SK-N-SH treated with all-trans-retinoic acid at 6 μM for 48 hours (cell line): Measurements from ENCODE around the gene CACNA1I.

Source experiments
- ATAC-seq: fragments of 200-7000 bp; cut with Tn5 transposase; 3 replicates; pipeline ENCODE4 v1.9.1; 2020; ENCODE audit warnings: mild to moderate bottlenecking, moderate library complexity
- ARNTL ChIP-seq: fragments of 450-650 bp; formaldehyde crosslinking; IDR thresholded peaks from 2 replicates; pipeline ENCODE4 v1.5.0; 2020; ENCODE audit warnings: low read depth, mild to moderate bottlenecking, moderate library complexity, borderline replicate concordance
- BACH2 ChIP-seq: fragments of 250-450 bp; sonication (Bioruptor Pico); IDR thresholded peaks from 2 replicates; pipeline ENCODE4 v1.9.0; 2021; ENCODE audit warnings: mild to moderate bottlenecking, borderline replicate concordance
- CSDC2 ChIP-seq: fragments of 250-450 bp; sonication (Bioruptor Pico); IDR thresholded peaks from 2 replicates; pipeline ENCODE4 v1.5.0; 2020; ENCODE audit warnings: mild to moderate bottlenecking, moderate library complexity
- GLIS3 ChIP-seq: fragments of 250-450 bp; sonication (Bioruptor Pico); IDR thresholded peaks from 2 replicates; pipeline ENCODE4 v1.5.0; 2020; ENCODE audit warnings: mild to moderate bottlenecking, moderate library complexity
- ISL1 ChIP-seq: fragments of 250-450 bp; sonication (Bioruptor Pico); IDR thresholded peaks from 2 replicates; pipeline ENCODE4 v2.1.2; 2022; ENCODE audit warnings: mild to moderate bottlenecking, moderate library complexity
- OSR1 ChIP-seq: fragments of 250-450 bp; sonication (Bioruptor Pico); IDR thresholded peaks from 2 replicates; pipeline ENCODE4 v1.8.0; 2022; ENCODE audit warnings: moderate library complexity, mild to moderate bottlenecking, inconsistent platforms
- PPARA ChIP-seq: fragments of 250-450 bp; sonication (Bioruptor Pico); IDR thresholded peaks from 2 replicates; pipeline ENCODE4 v1.5.0; 2020; ENCODE audit warnings: mild to moderate bottlenecking, borderline replicate concordance
- RARB ChIP-seq: fragments of 250-450 bp; sonication (Bioruptor Pico); IDR thresholded peaks from 2 replicates; pipeline ENCODE4 v1.8.0; 2021; ENCODE audit warnings: mild to moderate bottlenecking, moderate library complexity
- SNAI2 ChIP-seq: fragments of 250-450 bp; sonication (Bioruptor Pico); IDR thresholded peaks from 2 replicates; pipeline ENCODE4 v1.5.0; 2020; ENCODE audit warnings: mild to moderate bottlenecking, moderate library complexity
- TOX ChIP-seq: fragments of 250-450 bp; sonication (Bioruptor Pico); IDR thresholded peaks from 2 replicates; pipeline ENCODE4 v1.8.0; 2021; ENCODE audit warnings: mild to moderate bottlenecking, moderate library complexity, borderline replicate concordance
- ZC3H10 ChIP-seq: fragments of 250-450 bp; sonication (Bioruptor Pico); IDR thresholded peaks from 2 replicates; pipeline ENCODE4 v1.5.1; 2021; ENCODE audit warnings: mild to moderate bottlenecking, moderate library complexity
- ZFP3 ChIP-seq: fragments of 250-450 bp; sonication (Bioruptor Pico); IDR thresholded peaks from 2 replicates; pipeline ENCODE4 v1.5.0; 2020; ENCODE audit warnings: mild to moderate bottlenecking, moderate library complexity
- ZFP30 ChIP-seq: fragments of 450-650 bp; formaldehyde crosslinking; IDR thresholded peaks from 2 replicates; pipeline ENCODE4 v1.5.0; 2022; ENCODE audit warnings: mild to moderate bottlenecking, moderate library complexity
- ZNF565 ChIP-seq: fragments of 450-650 bp; formaldehyde crosslinking; conservative IDR thresholded peaks from 2 replicates; pipeline ENCODE4 v1.5.0; 2020; ENCODE audit warnings: low read depth, mild to moderate bottlenecking, moderate library complexity
- ZNF70 ChIP-seq: fragments of 450-650 bp; formaldehyde crosslinking; IDR thresholded peaks from 2 replicates; pipeline ENCODE4 v1.5.0; 2020; ENCODE audit warnings: mild to moderate bottlenecking, moderate library complexity
- ZNF8 ChIP-seq: fragments of 450-650 bp; formaldehyde crosslinking; IDR thresholded peaks from 2 replicates; pipeline ENCODE4 v1.5.0; 2020; ENCODE audit warnings: mild to moderate bottlenecking, moderate library complexity
- TF ChIP-seq, protein P1 (sequence below): fragments of 250-450 bp; sonication (Bioruptor Pico); IDR thresholded peaks from 2 replicates; pipeline ENCODE4 v1.8.0; 2021; ENCODE audit warnings: low read depth, mild to moderate bottlenecking, moderate library complexity, borderline replicate concordance
- TF ChIP-seq, protein P2 (sequence below): fragments of 250-450 bp; sonication (Bioruptor Pico); IDR thresholded peaks from 2 replicates; pipeline ENCODE4 v1.5.0; 2020; ENCODE audit warnings: mild to moderate bottlenecking, moderate library complexity
- TF ChIP-seq, protein P3 (sequence below): fragments of 250-450 bp; sonication (Bioruptor Pico); IDR thresholded peaks from 2 replicates; pipeline ENCODE4 v1.5.1; 2021; ENCODE audit warnings: mild to moderate bottlenecking, moderate library complexity

CACNA1I gene

DNA sequence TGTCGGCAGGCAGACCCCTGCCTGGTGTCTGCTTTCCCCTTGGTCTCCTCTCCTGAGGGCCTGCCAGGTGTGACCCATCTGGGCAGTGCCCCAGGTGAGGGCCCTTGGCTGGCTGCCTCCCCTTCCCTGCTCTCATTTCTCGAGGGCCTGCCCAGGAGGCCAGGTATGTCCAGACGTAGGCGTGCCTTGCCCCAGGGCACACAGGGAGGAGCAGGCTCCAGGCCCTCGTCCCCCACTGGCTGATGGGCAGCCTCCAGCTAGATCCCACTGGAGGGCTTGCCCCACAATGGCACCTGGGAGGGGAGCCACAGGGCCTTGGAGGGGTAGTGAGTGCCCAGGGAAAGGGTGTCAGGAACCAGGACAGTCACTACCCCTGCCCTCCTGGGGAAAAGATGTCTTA lies 95.9 kb downstream of the CACNA1I start:
- TF ChIP-seq ZC3H10 (CRISPR knock-in tag) (no peak), CSDC2 (no peak), ZFP30 (CRISPR knock-in tag) (no peak), ZNF70 (CRISPR knock-in tag) (no peak)
- no peak for ATAC-seq

DNA sequence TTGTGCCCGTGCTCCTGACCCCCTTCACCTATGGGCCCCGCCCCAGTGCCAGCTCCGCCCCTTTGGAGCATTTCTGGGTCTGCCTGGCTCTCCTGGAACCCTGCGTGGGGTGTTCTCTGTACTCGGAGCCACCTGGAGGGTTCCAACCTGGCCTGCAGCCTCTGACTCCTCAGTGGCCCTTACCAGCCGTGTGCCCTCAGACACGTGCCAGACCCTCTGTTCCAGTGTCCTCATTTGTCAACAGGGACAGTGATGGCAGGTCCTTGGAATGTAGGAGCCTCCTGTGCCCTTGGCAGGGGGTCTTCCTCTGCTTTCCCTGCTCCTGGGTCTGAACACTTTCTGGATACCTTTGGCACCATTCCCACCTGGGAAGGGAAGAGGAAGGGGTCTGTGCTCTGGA lies 96.4 kb downstream of the CACNA1I start:
- no peak for ATAC-seq
- no peak for TF ChIP-seq ZNF8 (CRISPR knock-in tag)
- TF ChIP-seq ZNF565: no peak
- TF ChIP-seq, protein P1, sequence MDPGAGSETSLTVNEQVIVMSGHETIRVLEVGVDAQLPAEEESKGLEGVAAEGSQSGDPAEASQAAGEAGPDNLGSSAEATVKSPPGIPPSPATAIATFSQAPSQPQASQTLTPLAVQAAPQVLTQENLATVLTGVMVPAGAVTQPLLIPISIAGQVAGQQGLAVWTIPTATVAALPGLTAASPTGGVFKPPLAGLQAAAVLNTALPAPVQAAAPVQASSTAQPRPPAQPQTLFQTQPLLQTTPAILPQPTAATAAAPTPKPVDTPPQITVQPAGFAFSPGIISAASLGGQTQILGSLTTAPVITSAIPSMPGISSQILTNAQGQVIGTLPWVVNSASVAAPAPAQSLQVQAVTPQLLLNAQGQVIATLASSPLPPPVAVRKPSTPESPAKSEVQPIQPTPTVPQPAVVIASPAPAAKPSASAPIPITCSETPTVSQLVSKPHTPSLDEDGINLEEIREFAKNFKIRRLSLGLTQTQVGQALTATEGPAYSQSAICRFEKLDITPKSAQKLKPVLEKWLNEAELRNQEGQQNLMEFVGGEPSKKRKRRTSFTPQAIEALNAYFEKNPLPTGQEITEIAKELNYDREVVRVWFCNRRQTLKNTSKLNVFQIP (CRISPR knock-in tag): no peak
- no peak for TF ChIP-seq ZC3H10 (CRISPR knock-in tag)
- TF ChIP-seq ARNTL (CRISPR knock-in tag): no peak
- TF ChIP-seq ZNF70 (CRISPR knock-in tag): no peak
- no peak for TF ChIP-seq ZFP30 (CRISPR knock-in tag)
- no peak for TF ChIP-seq ZFP3 (CRISPR knock-in tag)
- TF ChIP-seq, protein P2, sequence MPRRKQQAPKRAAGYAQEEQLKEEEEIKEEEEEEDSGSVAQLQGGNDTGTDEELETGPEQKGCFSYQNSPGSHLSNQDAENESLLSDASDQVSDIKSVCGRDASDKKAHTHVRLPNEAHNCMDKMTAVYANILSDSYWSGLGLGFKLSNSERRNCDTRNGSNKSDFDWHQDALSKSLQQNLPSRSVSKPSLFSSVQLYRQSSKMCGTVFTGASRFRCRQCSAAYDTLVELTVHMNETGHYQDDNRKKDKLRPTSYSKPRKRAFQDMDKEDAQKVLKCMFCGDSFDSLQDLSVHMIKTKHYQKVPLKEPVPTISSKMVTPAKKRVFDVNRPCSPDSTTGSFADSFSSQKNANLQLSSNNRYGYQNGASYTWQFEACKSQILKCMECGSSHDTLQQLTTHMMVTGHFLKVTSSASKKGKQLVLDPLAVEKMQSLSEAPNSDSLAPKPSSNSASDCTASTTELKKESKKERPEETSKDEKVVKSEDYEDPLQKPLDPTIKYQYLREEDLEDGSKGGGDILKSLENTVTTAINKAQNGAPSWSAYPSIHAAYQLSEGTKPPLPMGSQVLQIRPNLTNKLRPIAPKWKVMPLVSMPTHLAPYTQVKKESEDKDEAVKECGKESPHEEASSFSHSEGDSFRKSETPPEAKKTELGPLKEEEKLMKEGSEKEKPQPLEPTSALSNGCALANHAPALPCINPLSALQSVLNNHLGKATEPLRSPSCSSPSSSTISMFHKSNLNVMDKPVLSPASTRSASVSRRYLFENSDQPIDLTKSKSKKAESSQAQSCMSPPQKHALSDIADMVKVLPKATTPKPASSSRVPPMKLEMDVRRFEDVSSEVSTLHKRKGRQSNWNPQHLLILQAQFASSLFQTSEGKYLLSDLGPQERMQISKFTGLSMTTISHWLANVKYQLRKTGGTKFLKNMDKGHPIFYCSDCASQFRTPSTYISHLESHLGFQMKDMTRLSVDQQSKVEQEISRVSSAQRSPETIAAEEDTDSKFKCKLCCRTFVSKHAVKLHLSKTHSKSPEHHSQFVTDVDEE (CRISPR knock-in tag): no peak

DNA sequence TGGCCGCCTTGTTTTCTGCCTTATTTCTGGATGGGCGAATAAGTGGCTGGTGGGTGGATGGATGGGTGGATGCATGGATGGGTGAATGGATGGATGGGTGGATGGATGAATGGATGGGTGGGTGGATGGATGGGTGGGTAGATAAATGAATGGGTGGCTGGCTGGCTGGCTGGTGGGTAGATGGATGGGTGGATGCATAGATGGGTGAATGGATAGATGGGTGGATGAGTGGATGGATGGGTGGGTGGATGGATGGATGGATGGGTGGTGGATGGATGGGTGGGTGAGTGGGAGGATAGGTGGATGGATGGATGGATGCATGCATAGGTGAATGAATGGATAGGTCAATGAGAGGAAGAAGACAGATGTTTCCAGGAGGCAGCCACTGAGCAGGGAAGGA lies 98.9 kb downstream of the CACNA1I start:
- no peak for ATAC-seq
- TF ChIP-seq BACH2 (CRISPR knock-in tag) (no peak), ZFP30 (CRISPR knock-in tag) (no peak), ISL1 (no peak), PPARA (CRISPR knock-in tag) (no peak), ZFP3 (CRISPR knock-in tag) (no peak), TOX (CRISPR knock-in tag) (no peak), OSR1 (CRISPR knock-in tag) (no peak), RARB (no peak), ARNTL (CRISPR knock-in tag) (no peak), SNAI2 (no peak), ZNF565 (no peak), GLIS3 (no peak), ZNF8 (CRISPR knock-in tag) (no peak), ZC3H10 (CRISPR knock-in tag) (no peak)
- TF ChIP-seq, protein P3, sequence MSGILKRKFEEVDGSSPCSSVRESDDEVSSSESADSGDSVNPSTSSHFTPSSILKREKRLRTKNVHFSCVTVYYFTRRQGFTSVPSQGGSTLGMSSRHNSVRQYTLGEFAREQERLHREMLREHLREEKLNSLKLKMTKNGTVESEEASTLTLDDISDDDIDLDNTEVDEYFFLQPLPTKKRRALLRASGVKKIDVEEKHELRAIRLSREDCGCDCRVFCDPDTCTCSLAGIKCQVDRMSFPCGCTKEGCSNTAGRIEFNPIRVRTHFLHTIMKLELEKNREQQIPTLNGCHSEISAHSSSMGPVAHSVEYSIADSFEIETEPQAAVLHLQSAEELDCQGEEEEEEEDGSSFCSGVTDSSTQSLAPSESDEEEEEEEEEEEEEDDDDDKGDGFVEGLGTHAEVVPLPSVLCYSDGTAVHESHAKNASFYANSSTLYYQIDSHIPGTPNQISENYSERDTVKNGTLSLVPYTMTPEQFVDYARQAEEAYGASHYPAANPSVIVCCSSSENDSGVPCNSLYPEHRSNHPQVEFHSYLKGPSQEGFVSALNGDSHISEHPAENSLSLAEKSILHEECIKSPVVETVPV (CRISPR knock-in tag): no peak
- TF ChIP-seq, protein P1 (CRISPR knock-in tag): no peak
- TF ChIP-seq, protein P2 (CRISPR knock-in tag): no peak
